Cortex of kidney (tissue), 1 donor: ENCODE results near the gene CLK2.
"Not testable (repeated sequence)": the region's sequence is repeated elsewhere in the genome, so short reads cannot be mapped to it uniquely, and the experiment has no call there.

Experiments used
- DNase-seq: peaks from one replicate; lab custom pipeline; 2025; lab: John Stamatoyannopoulos, UW

The CLK2 gene

DNA sequence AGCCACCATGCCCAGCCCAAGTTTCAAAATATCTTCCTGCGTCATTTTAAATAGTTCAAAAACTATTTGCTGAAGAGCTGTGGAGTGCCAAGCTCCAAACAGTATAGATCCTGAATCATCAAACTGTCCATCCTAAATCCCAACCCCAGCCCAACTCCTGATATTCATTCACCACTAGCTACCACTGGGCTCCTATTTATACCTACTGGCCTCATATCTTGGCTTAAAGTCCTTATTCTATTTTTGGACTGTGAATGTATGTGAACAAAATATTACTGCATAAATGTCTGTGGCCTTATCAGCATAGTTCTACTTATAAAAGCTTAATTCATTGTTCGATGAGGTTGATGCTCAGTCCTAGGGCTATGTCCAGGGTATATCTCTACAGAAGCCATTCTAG, 5.9 kb downstream of the CLK2 start:
- DNase-seq: no peak

DNA sequence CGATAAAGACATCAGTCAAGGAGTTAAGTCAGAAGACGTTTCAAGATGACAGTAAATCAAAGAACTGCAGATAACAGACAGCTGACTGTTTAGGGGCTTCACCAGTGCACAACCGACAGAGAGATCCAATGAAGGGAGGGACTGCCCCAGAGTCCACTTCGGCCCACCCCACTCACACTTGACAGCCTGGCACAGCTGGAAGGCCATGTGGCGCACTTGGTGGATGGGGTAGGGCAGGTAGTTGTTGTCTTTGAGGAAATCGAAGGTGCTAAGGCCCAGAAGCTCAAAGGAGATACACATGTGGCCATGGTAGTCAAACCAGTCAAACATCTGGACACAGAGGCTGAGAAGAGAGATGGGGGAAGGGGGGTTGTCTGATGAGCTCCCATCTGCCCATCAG, 6.8 kb downstream of the CLK2 start:
- DNase-seq: no peak

DNA sequence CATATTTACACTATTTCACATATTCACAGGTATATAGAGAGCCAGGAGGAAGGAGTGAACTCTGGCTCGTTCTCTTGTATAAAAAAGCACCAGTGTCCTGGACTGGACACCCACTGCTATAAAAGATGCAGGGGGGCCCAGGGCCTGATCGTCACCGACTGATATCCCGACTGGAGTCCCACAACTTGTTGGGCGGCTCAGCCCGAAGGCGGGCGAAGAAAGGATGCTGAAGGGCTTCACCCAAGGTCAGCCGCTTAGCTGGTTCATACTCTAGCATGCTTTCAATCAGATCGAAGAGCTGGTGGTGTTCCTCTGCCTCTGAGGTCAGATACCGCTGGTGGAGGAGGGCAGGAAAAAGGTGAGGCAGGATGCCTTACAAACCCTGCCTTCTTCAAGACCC, 10.2 kb downstream of the CLK2 start:
- DNase-seq: no peak

DNA sequence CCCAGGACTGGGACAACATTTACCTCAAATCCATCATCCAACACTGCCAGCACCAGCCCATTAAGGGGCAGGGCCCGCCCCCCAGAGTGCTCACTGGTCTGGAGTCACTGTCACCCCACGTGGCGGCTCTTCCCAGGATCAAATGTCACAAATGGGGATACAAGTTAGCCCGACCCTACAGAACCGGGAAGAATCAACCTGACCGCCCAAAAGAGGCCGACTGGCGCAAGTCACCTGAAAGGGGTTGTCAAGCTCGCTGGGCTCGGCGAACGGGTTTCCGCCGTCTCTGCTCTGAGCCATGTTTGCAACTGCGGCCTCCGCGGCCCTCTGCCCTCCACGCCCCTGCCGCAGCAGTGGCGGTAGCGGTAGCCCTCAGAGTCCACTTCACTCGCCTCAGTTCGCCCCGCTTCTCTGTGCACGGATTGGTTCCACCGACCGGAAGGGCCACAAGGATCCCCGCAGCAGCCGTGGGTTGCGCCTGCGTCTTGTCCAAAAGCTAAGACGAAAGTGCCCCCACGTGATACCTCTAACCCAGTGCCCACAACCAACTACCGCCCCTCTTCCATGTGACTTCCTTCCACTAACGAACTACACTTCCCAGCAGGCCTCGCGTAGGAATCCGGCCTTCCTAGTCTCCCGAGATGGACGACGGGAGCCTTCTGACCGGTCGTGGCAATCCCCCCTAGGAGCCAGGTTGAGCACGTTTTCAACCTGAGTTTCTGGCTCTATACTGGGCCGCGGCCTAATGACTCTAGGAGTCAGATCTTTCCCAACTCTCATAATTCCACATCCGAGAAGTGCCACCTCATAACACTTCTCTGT, 11.2 kb downstream of the CLK2 start, which contains the start of gene SCAMP3:
Gene SCAMP3, minus strand, starts transcription at position 509 of the 822 bp plus-strand sequence. Its CDS starts 209 bp downstream, at position 300.
- no peak for DNase-seq

DNA sequence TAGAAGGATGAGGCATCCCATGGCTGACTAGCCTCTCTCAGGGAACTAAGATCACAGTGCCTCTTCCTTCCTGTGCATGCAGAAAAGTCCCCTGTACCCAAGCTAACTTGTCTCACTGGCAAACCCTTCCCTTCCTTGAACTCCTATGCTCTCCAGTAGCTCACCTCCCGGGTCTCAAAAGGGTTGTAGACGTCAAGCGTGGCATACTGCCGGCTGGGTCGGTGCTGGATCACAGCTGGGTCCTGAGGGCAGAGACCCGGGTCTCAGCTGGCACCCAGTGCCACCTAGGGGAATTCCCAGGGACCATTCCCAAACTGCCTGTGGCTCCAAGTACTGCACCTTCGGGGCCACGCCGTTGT, 11.8 kb downstream of the CLK2 start:
- no peak for DNase-seq

DNA sequence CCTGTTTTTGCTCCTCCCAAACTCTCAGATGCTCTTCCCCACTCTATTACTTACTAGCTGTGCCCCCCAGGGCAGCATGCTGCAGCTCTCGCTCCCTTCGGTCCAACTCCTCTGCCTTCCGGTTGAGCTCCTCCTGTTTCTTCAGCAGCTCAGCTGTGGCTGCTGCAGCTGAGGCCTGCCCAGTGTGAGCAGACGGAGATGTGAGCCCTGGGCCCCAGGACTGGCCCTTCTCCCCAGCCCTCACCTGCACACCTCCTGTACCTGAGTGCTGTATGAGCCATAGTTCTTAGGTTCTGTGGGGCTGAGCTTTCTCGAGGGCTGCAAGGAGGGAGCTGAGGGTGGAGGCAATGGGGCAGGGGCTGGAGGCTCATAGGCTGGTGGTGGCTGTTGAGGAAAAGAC, 13.0 kb downstream of the CLK2 start:
- no peak for DNase-seq

GRCh38 chr1:155256058-155256852, 17.0 kb downstream of the CLK2 start:
- no peak for DNase-seq

DNA sequence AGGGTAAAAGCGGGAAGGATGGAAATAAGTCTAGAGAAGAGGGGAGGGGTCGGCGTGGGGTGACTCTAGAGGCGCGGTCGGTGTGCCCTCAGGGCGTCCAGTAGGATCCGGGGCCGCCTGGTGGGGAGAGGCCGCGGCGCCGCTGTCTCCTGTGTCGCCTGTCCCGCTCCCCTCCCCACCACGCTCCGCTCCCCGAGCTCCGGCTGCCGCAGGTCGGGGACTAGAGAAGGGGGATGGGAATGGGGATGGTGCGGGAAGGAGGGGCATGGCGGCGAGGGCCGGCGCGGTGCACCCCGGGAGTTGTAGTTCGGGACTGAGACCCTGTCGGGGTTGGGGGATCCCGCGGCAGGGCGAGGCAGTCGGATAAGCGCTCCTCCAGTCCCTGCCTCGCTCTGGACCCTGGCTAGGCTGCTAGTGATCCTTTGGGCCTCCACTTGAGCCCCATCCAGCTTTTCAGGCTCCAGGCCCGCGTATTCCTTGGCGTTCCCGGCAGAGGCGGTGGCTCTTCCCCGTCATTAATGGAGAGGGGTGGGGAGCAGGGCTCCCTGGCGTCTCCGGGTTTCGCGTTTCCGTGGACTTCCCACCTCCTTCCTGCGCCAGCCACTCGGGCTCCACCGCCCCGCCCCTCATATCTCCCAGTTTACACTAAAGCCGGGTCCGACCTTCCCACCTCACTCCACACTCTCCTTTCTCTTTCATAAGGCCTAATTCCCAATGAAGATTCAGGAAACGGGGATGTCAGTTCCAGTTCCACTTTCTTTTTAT, 17.9 kb downstream of the CLK2 start, which contains the start of gene ENTREP3:
Gene ENTREP3, minus strand, starts transcription at position 241 of the 765 bp plus-strand sequence. CDS start 606 bp downstream, outside the sequence.
- DNase-seq: no peak

DNA sequence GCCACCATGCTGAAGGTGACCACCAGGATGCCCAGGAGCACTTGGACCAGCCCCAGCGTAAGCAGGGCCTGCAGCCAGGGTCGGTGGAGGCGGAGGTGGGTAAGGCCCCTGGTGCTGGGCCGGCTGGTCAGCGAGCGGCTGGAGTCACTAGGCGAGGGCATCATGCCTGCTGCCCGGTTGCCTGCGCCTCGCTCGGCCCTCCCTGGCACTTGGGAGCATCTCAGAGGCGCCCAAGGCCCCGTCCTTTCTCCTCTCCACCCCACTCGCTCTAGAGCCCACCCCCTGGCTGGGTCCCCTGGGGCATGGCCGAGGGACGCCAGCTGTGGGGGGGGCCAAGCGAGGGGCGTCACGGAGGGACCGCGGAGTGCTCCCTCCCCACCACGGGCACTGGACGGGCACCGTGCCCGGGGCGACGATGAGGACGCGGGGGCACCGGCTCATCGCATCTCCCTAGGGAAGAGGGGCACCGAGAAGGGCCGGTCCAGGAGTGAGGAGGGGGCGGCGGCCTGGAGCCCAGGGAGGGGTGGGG, 18.5 kb downstream of the CLK2 start:
- DNase-seq: no peak

DNA sequence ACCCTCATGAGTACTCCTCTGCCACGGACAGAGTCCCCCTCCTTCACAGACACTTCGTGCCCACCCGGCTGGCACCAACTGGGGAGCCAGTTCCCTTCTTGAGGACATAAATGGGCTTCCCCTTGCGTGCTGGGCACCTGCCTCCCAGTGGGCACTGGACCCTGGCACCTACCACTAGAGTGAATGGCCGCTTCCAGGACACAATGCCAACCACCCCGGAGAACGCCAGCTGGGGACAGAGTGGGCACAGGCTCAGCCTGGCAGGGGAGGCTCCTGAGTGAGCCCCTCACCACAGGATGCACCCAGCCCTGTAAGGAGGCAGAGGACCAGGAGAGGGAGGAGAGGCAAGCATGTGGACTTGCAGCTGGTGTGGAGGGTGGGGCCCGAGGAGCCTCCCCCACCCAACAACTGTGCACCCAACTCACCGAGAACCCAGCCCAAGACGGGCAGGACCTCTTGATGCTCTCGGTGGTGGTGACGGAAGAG, 19.0 kb downstream of the CLK2 start:
- DNase-seq: no peak

DNA sequence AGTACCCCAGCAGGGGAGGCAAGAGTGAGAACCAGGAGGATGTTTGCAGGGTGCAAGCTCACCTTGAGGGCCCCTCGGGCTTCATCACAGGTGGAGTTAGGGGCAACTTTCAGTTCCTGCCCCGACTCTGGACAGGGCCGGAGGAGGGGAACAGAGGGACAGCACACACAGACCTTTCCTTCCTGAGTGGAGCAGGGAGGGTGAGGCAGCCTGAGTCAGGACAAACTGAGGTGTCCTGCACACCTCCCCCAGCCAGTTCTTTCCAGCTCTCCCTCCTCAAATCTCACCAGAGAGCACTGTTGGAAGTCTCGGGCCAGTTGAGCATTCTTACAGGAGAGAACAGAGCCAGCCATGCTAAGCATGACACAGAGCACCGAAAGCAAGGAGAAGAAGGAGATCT, 19.5 kb downstream of the CLK2 start:
- DNase-seq: no peak

GRCh38 chr1:155253208-155253607, 20.1 kb downstream of the CLK2 start:
- DNase-seq: no peak

- DNase-seq: no peak
Observed at GRCh38 chr1:155251566-155251965, 21.7 kb downstream of the CLK2 start.

- no peak for DNase-seq
Observed at GRCh38 chr1:155250633-155251449, 22.5 kb downstream of the CLK2 start.

GRCh38 chr1:155250246-155250632, 23.1 kb downstream of the CLK2 start:
- DNase-seq: no peak

GRCh38 chr1:155247667-155248553, 25.4 kb downstream of the CLK2 start:
- no peak for DNase-seq

GRCh38 chr1:155246796-155247195, 26.5 kb downstream of the CLK2 start:
- DNase-seq: not testable (repeated sequence)

DNA sequence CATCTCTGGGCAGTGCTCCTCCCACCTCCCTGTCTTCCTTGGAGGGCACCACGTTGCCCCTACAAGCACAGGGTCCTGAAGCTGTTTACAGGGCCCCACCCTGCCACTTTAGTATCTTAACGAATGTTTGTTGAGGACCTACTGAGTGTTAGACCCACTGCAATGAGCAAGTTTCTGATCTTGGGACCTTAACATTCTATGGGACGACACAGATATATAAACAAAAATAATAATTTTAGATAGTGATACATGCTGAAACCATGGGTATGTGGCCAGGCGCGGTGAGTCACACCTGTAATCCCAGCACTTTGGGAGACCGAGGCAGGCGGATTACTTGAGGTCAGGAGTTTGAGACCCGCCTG, 28.2 kb downstream of the CLK2 start:
- DNase-seq: no peak

GRCh38 chr1:155244368-155245162, 28.7 kb downstream of the CLK2 start:
- no peak for DNase-seq
